PC-9 (cell line): ENCODE results near the gene ANO9. TPM values are rescaled to one million over a fixed set of nuclear protein-coding genes. Genes with fewer than 3 reads are reported as not detected.

Experiments
- BruUV-seq: library from RNA; stranded (reverse); fragments of 400-500 nt; replicated peaks from 2 replicates; lab custom pipeline; 2021; lab: Mats Ljungman, UMichigan
- CTCF ChIA-PET: fragments of 300-600 bp; sonication (Branson Sonifier 250); formaldehyde crosslinking; loops from one replicate; lab custom pipeline; 2022; ENCODE audit warnings: antibody characterized with exemption; lab: Charles Lee
- POLR2A ChIA-PET: fragments of 300-600 bp; sonication (Branson Sonifier 250); formaldehyde crosslinking; loops from one replicate; lab custom pipeline; 2022; ENCODE audit warnings: antibody characterized with exemption; ENCODE audit not compliant: unreplicated experiment; lab: Charles Lee
- DNase-seq, 2 experiments: peaks; one replicate each; pipeline versions ENCODE4 v3.0.0 to v3.0.0-alpha.2; 2015 to 2022; ENCODE audit warnings: mixed read lengths in 1 of 2
- H2AFZ ChIP-seq: fragments of 200-600 bp; sonication (generic); 2 replicates; pipeline ENCODE4 v1.8.1; 2017; ENCODE audit warnings: antibody characterized with exemption
- H3F3A ChIP-seq: fragments of 200-600 bp; sonication (generic); 2 replicates; pipeline ENCODE4 v1.8.1; 2017; ENCODE audit warnings: antibody characterized with exemption, mild to moderate bottlenecking, low read depth; ENCODE audit not compliant: insufficient read depth
- H3K27ac ChIP-seq: fragments of 200-600 bp; sonication (generic); 2 replicates; pipeline ENCODE4 v1.6.1; 2016; ENCODE audit warnings: mixed run types
- H3K27me3 ChIP-seq: fragments of 200-600 bp; sonication (generic); 2 replicates; pipeline ENCODE4 v1.6.1; 2016; ENCODE audit warnings: low read depth, mixed run types; ENCODE audit not compliant: insufficient read depth
- H3K36me3 ChIP-seq: fragments of 200-600 bp; sonication (generic); 2 replicates; pipeline ENCODE4 v1.6.1; 2016; ENCODE audit warnings: low read depth, mixed run types
- H3K4me1 ChIP-seq: fragments of 200-600 bp; sonication (generic); replicated peaks from 2 replicates; pipeline ENCODE4 v1.6.1; 2016; ENCODE audit warnings: mixed run types; ENCODE audit not compliant: insufficient read depth
- H3K4me2 ChIP-seq: fragments of 200-600 bp; sonication (generic); 2 replicates; pipeline ENCODE4 v1.6.1; 2017; ENCODE audit warnings: mixed run types
- H3K4me3 ChIP-seq: fragments of 200-600 bp; sonication (generic); 2 replicates; pipeline ENCODE4 v1.6.1; 2016; ENCODE audit warnings: mixed run types
- H3K79me2 ChIP-seq: fragments of 200-600 bp; sonication (generic); 2 replicates; pipeline ENCODE4 v1.6.1; 2017; ENCODE audit warnings: low read depth, mixed run types
- H3K9me2 ChIP-seq: fragments of 200-600 bp; sonication (generic); 2 replicates; pipeline ENCODE4 v1.8.1; 2017; ENCODE audit warnings: mild to moderate bottlenecking; ENCODE audit not compliant: insufficient read depth
- H3K9me3 ChIP-seq: fragments of 200-600 bp; sonication (generic); 2 replicates; pipeline ENCODE4 v1.8.1; 2016; ENCODE audit warnings: low read depth; ENCODE audit not compliant: insufficient read depth
- H4K20me1 ChIP-seq: fragments of 200-600 bp; sonication (generic); 2 replicates; pipeline ENCODE4 v1.8.1; 2017; ENCODE audit not compliant: insufficient read depth
- CTCF ChIP-seq: fragments of 200-600 bp; sonication (generic); conservative IDR thresholded peaks from 2 replicates; pipeline ENCODE4 v1.6.1; 2017; ENCODE audit warnings: mixed run types, antibody characterized with exemption, mild to moderate bottlenecking, moderate library complexity
- EZH2 ChIP-seq: fragments of 200-600 bp; sonication (generic); IDR thresholded peaks from 2 replicates; pipeline ENCODE4 v1.8.0; 2017; ENCODE audit warnings: antibody characterized with exemption, low read depth
- intact Hi-C: fragments of 100-400 bp; cut with micrococcal nuclease; formaldehyde crosslinking; loops from one replicate; pipeline ENCODE4 v1.10.0; 2022; ENCODE audit not compliant: unreplicated experiment
- total RNA-seq: library from RNA; stranded (reverse); gene quantifications from 2 replicates; pipeline ENCODE4 v1.2.3, GENCODE V29; 2021

The ANO9 gene
- total RNA-seq, 1 experiment from 2014 or later: 18.1 TPM

GRCh38 chr11:384511-384910, 57.3 kb downstream of the ANO9 start:
- no peaks in the 10 kb centered on the region for H3F3A ChIP-seq
- BruUV-seq: no TSS peak
- no peak overlapping the region for H3K27ac ChIP-seq
- DNase-seq: no peak
- H3K4me3 ChIP-seq: no peak overlapping the region
- no peaks in the 10 kb centered on the region for H3K4me1 ChIP-seq
- no peak for TF ChIP-seq EZH2
- TF ChIP-seq CTCF: no peak
- intact Hi-C loops: no loop called here
- CTCF ChIA-PET: no interaction called here
- H4K20me1 ChIP-seq: no peaks in the 10 kb centered on the region
- H3K36me3 ChIP-seq: no peaks in the 10 kb centered on the region
- H3K79me2 ChIP-seq: no peaks in the 10 kb centered on the region
- H2AFZ ChIP-seq: no peak overlapping the region
- H3K27me3 ChIP-seq: no peaks in the 10 kb centered on the region
- POLR2A ChIA-PET: no interaction called here
- H3K9me3 ChIP-seq: no peaks in the 10 kb centered on the region
- H3K4me2 ChIP-seq: no peak overlapping the region
- no peaks in the 10 kb centered on the region for H3K9me2 ChIP-seq

DNA sequence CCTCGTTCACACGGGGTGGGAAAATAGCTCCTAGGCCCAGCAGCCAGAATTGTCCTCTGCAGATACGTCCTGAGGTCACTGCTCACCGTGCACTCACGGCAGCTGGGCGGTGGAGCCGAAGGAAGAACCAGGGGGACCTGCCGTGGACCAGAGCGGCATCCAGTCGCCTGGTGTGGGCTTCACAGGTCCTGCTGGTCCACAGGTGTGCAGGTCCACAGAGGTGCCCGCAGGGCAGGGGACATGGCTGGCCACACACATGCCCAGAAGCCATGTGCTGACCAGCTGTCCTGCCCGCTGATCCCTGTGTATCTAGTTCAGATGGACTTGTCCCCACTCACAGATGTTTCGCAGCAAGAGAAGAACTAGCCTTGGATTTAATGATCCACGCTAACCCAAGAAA, 58.4 kb downstream of the ANO9 start:
- H3K27me3 ChIP-seq: no peaks in the 10 kb centered on the region
- H3K4me1 ChIP-seq: no peaks in the 10 kb centered on the region
- H2AFZ ChIP-seq: no peak overlapping the region
- H3K9me2 ChIP-seq: no peaks in the 10 kb centered on the region
- TF ChIP-seq EZH2 (no peak), CTCF (no peak)
- H3K79me2 ChIP-seq: no peaks in the 10 kb centered on the region
- no peaks in the 10 kb centered on the region for H3K36me3 ChIP-seq
- H3F3A ChIP-seq: no peaks in the 10 kb centered on the region
- no peak for DNase-seq
- ChIA-PET CTCF (no interaction called here), POLR2A (no interaction called here)
- no TSS peak for BruUV-seq
- H4K20me1 ChIP-seq: no peaks in the 10 kb centered on the region
- H3K27ac ChIP-seq: no peak overlapping the region
- H3K4me2 ChIP-seq: no peak overlapping the region
- intact Hi-C loops: no loop called here
- no peaks in the 10 kb centered on the region for H3K9me3 ChIP-seq
- H3K4me3 ChIP-seq: no peak overlapping the region

DNA sequence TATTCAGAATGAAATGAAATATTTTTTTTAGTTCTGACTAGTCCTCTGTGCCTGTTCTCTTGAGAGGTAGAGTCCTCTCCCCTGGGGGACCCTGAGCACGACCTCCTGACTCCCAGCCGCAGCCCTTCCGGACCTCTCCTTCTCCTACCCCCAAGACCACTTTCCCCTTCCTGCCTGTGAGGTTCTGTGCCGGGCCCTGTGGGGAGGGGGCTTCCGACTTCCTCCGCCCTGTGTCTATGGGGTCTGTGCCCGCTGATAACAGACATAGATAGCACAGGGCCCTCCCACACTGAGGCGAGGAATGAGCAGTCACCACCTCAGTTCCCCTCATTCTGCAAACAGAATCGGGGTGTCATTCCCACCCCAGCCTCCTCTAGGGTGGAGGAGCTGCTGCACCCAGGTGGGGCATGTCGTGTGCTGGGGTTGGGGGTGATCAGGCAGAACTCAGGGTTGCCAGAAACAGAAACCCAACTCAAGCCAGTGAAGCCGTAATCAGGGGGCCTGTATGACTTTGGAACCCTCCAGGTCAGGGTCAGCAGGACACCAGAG, 59.7 kb downstream of the ANO9 start:
- H3K4me3 ChIP-seq: no peak overlapping the region
- no peaks in the 10 kb centered on the region for H3K4me1 ChIP-seq
- no peaks in the 10 kb centered on the region for H3K9me3 ChIP-seq
- H4K20me1 ChIP-seq: no peaks in the 10 kb centered on the region
- no peak overlapping the region for H3K4me2 ChIP-seq
- no peak overlapping the region for H3K27ac ChIP-seq
- H2AFZ ChIP-seq: no peak overlapping the region
- CTCF ChIA-PET: no interaction called here
- no TSS peak for BruUV-seq
- intact Hi-C loops: no loop called here
- no peaks in the 10 kb centered on the region for H3K27me3 ChIP-seq
- no peaks in the 10 kb centered on the region for H3K79me2 ChIP-seq
- POLR2A ChIA-PET: no interaction called here
- H3F3A ChIP-seq: no peaks in the 10 kb centered on the region
- no peaks in the 10 kb centered on the region for H3K9me2 ChIP-seq
- no peaks in the 10 kb centered on the region for H3K36me3 ChIP-seq
- TF ChIP-seq EZH2: no peak
- TF ChIP-seq CTCF: no peak
- no peak for DNase-seq
